ENCODE data around the gene TADA3. TPM values are rescaled to one million over a fixed set of nuclear protein-coding genes. Genes with fewer than 3 reads are reported as not detected.

Gene TADA3
- polyA plus RNA-seq, 2 of the 4 experiments (the other 2 are of a cell fraction), result 42.6 to 50.3 TPM

Other genes starting within 250 kb of the TADA3 start
- gene LHFPL4, start 238.7 kb downstream of the TADA3 start, polyA plus RNA-seq (2011; rRNA removed), result 0.08 and 0.21 TPM in 2 replicates
- 0.14 to 0.39 TPM (median 0.18 TPM) in 3 replicates for gene LHFPL4, start 238.7 kb downstream of the TADA3 start, polyA plus RNA-seq (2017; fragmentation: RNase III; extraction: RNeasy Plus Mini Kit Qiagen cat#74134 plus additional on column Dnase treatment)
- 28.8 and 33.4 TPM in 2 replicates for gene MTMR14, start 143.0 kb downstream of the TADA3 start, polyA plus RNA-seq (2011; rRNA removed)
- gene MTMR14, start 143.0 kb downstream of the TADA3 start, polyA plus RNA-seq (2017; fragmentation: RNase III; extraction: RNeasy Plus Mini Kit Qiagen cat#74134 plus additional on column Dnase treatment), result 16.6 to 17.8 TPM (median 17.7 TPM) in 3 replicates
- 0.03 and 0.07 TPM in 2 replicates for gene CPNE9, start 88.6 kb downstream of the TADA3 start, polyA plus RNA-seq (2011; rRNA removed)
- 0.05 to 0.07 TPM in 2 of 3 replicates, not detected in the other for gene CPNE9, start 88.6 kb downstream of the TADA3 start, polyA plus RNA-seq (2017; fragmentation: RNase III; extraction: RNeasy Plus Mini Kit Qiagen cat#74134 plus additional on column Dnase treatment)
- 8.6 and 10.1 TPM in 2 replicates for gene BRPF1, start 60.7 kb downstream of the TADA3 start, polyA plus RNA-seq (2011; rRNA removed)
- 11.9 to 12.4 TPM (median 12.1 TPM) in 3 replicates for gene BRPF1, start 60.7 kb downstream of the TADA3 start, polyA plus RNA-seq (2017; fragmentation: RNase III; extraction: RNeasy Plus Mini Kit Qiagen cat#74134 plus additional on column Dnase treatment)
- 21.2 and 21.6 TPM in 2 replicates for gene OGG1, start 42.5 kb downstream of the TADA3 start, polyA plus RNA-seq (2011; rRNA removed)
- gene OGG1, start 42.5 kb downstream of the TADA3 start, polyA plus RNA-seq (2017; fragmentation: RNase III; extraction: RNeasy Plus Mini Kit Qiagen cat#74134 plus additional on column Dnase treatment), result 17.2 to 20.0 TPM (median 18.1 TPM) in 3 replicates
- gene CAMK1, start 22.5 kb downstream of the TADA3 start, polyA plus RNA-seq (2011; rRNA removed), result 13.5 and 16.0 TPM in 2 replicates
- gene CAMK1, start 22.5 kb downstream of the TADA3 start, polyA plus RNA-seq (2017; fragmentation: RNase III; extraction: RNeasy Plus Mini Kit Qiagen cat#74134 plus additional on column Dnase treatment), result 15.6 to 16.1 TPM (median 15.9 TPM) in 3 replicates
- gene ARPC4, start 609 bp upstream of the TADA3 start, polyA plus RNA-seq (2011; rRNA removed), result 126 and 140 TPM in 2 replicates
- gene ARPC4, start 609 bp upstream of the TADA3 start, polyA plus RNA-seq (2017; fragmentation: RNase III; extraction: RNeasy Plus Mini Kit Qiagen cat#74134 plus additional on column Dnase treatment), result 292 to 310 TPM (median 298 TPM) in 3 replicates
- 13.0 and 18.1 TPM in 2 replicates for gene TTLL3, start 17.8 kb upstream of the TADA3 start, polyA plus RNA-seq (2011; rRNA removed)
- gene TTLL3, start 17.8 kb upstream of the TADA3 start, polyA plus RNA-seq (2017; fragmentation: RNase III; extraction: RNeasy Plus Mini Kit Qiagen cat#74134 plus additional on column Dnase treatment), result 9.9 to 12.8 TPM (median 10.3 TPM) in 3 replicates
- 38.9 and 47.1 TPM in 2 replicates for gene RPUSD3, start 51.5 kb upstream of the TADA3 start, polyA plus RNA-seq (2011; rRNA removed)
- 42.2 to 45.0 TPM (median 44.5 TPM) in 3 replicates for gene RPUSD3, start 51.5 kb upstream of the TADA3 start, polyA plus RNA-seq (2017; fragmentation: RNase III; extraction: RNeasy Plus Mini Kit Qiagen cat#74134 plus additional on column Dnase treatment)
- gene CIDEC, start 87.8 kb upstream of the TADA3 start, polyA plus RNA-seq (2011; rRNA removed), result 6.3 and 10.4 TPM in 2 replicates
- 2.0 to 3.3 TPM (median 2.8 TPM) in 3 replicates for gene CIDEC, start 87.8 kb upstream of the TADA3 start, polyA plus RNA-seq (2017; fragmentation: RNase III; extraction: RNeasy Plus Mini Kit Qiagen cat#74134 plus additional on column Dnase treatment)
- gene JAGN1, start 98.1 kb upstream of the TADA3 start, polyA plus RNA-seq (2011; rRNA removed), result 63.2 and 79.3 TPM in 2 replicates
- gene JAGN1, start 98.1 kb upstream of the TADA3 start, polyA plus RNA-seq (2017; fragmentation: RNase III; extraction: RNeasy Plus Mini Kit Qiagen cat#74134 plus additional on column Dnase treatment), result 48.6 to 53.7 TPM (median 49.6 TPM) in 3 replicates
- gene IL17RE, start 110.4 kb upstream of the TADA3 start, polyA plus RNA-seq (2011; rRNA removed), result 0.53 and 0.60 TPM in 2 replicates
- gene IL17RE, start 110.4 kb upstream of the TADA3 start, polyA plus RNA-seq (2017; fragmentation: RNase III; extraction: RNeasy Plus Mini Kit Qiagen cat#74134 plus additional on column Dnase treatment), result 0.44 to 0.67 TPM (median 0.47 TPM) in 3 replicates
- gene IL17RC, start 124.6 kb upstream of the TADA3 start, polyA plus RNA-seq (2011; rRNA removed), result 7.7 and 12.2 TPM in 2 replicates
- gene IL17RC, start 124.6 kb upstream of the TADA3 start, polyA plus RNA-seq (2017; fragmentation: RNase III; extraction: RNeasy Plus Mini Kit Qiagen cat#74134 plus additional on column Dnase treatment), result 9.1 to 9.8 TPM (median 9.4 TPM) in 3 replicates
- 13.1 and 13.9 TPM in 2 replicates for gene CRELD1, start 141.4 kb upstream of the TADA3 start, polyA plus RNA-seq (2011; rRNA removed)
- gene CRELD1, start 141.4 kb upstream of the TADA3 start, polyA plus RNA-seq (2017; fragmentation: RNase III; extraction: RNeasy Plus Mini Kit Qiagen cat#74134 plus additional on column Dnase treatment), result 9.8 to 13.6 TPM (median 11.1 TPM) in 3 replicates
- 0.50 and 0.53 TPM in 2 replicates for gene PRRT3, start 159.9 kb upstream of the TADA3 start, polyA plus RNA-seq (2011; rRNA removed)
- 1.1 to 1.3 TPM (median 1.1 TPM) in 3 replicates for gene PRRT3, start 159.9 kb upstream of the TADA3 start, polyA plus RNA-seq (2017; fragmentation: RNase III; extraction: RNeasy Plus Mini Kit Qiagen cat#74134 plus additional on column Dnase treatment)
- gene EMC3, start 194.4 kb upstream of the TADA3 start, polyA plus RNA-seq (2011; rRNA removed), result 133 and 170 TPM in 2 replicates
- gene EMC3, start 194.4 kb upstream of the TADA3 start, polyA plus RNA-seq (2017; fragmentation: RNase III; extraction: RNeasy Plus Mini Kit Qiagen cat#74134 plus additional on column Dnase treatment), result 63.5 to 72.9 TPM (median 65.0 TPM) in 3 replicates
- gene FANCD2, start 234.0 kb upstream of the TADA3 start, polyA plus RNA-seq (2011; rRNA removed), result 37.7 and 44.3 TPM in 2 replicates
- gene FANCD2, start 234.0 kb upstream of the TADA3 start, polyA plus RNA-seq (2017; fragmentation: RNase III; extraction: RNeasy Plus Mini Kit Qiagen cat#74134 plus additional on column Dnase treatment), result 25.1 to 27.9 TPM (median 26.9 TPM) in 3 replicates